GM08714 (cell line): ENCODE results near the gene CTSH.

ENCODE experiments used
- H3K4me3 ChIP-seq: fragments of 200-500 bp; sonication (Bioruptor generic); 2 replicates; pipeline ENCODE4 v1.5.1; 2014; ENCODE audit warnings: mild to moderate bottlenecking, low read length, inconsistent platforms
- ZNF274 ChIP-seq: IDR thresholded peaks from 2 replicates; pipeline ENCODE4 v1.6.1; 2012; ENCODE audit warnings: mild to moderate bottlenecking, low read depth, low read length

The CTSH gene

GRCh38 chr15:78968114-78968513 lies 23.3 kb upstream of the CTSH start:
- no peak overlapping the region for H3K4me3 ChIP-seq
- TF ChIP-seq ZNF274: no peak

GRCh38 chr15:78960308-78960707 lies 15.5 kb upstream of the CTSH start:
- TF ChIP-seq ZNF274: no peak
- H3K4me3 ChIP-seq: no peak overlapping the region

- TF ChIP-seq ZNF274: no peak
- no peak overlapping the region for H3K4me3 ChIP-seq
These were observed 14.5 kb upstream of the CTSH start for GRCh38 chr15:78959360-78959759.

- no peak overlapping the region for H3K4me3 ChIP-seq
- TF ChIP-seq ZNF274: no peak
These were observed 12.7 kb upstream of the CTSH start for GRCh38 chr15:78957416-78958093.

- no peak for TF ChIP-seq ZNF274
- no peak overlapping the region for H3K4me3 ChIP-seq
These were observed 12.1 kb upstream of the CTSH start for GRCh38 chr15:78956937-78957336.

- TF ChIP-seq ZNF274: no peak
- H3K4me3 ChIP-seq: no peak overlapping the region
These were observed 10.5 kb upstream of the CTSH start for GRCh38 chr15:78955355-78955754.

- no peak overlapping the region for H3K4me3 ChIP-seq
- TF ChIP-seq ZNF274: no peak
These were observed 7.0 kb upstream of the CTSH start for GRCh38 chr15:78951841-78952238.

GRCh38 chr15:78950902-78951840 lies 6.3 kb upstream of the CTSH start:
- no peak overlapping the region for H3K4me3 ChIP-seq
- TF ChIP-seq ZNF274: no peak

- H3K4me3 ChIP-seq: no peak overlapping the region
- TF ChIP-seq ZNF274: no peak
These were observed 5.5 kb upstream of the CTSH start for GRCh38 chr15:78950343-78950742.

- TF ChIP-seq ZNF274: no peak
These were observed 4.6 kb upstream of the CTSH start for GRCh38 chr15:78949461-78949860.

GRCh38 chr15:78947506-78947905 lies 2.7 kb upstream of the CTSH start:
- H3K4me3 ChIP-seq: no peak overlapping the region
- TF ChIP-seq ZNF274: no peak

More at GRCh38 chr15:78949461-78949860, 4.6 kb upstream of the CTSH start:
- no peak overlapping the region for H3K4me3 ChIP-seq

GRCh38 chr15:78946493-78946892 lies 1.6 kb upstream of the CTSH start:
- TF ChIP-seq ZNF274: no peak
- no peak overlapping the region for H3K4me3 ChIP-seq

- peak overlapping the region; percentile 71 for H3K4me3 ChIP-seq
- no peak for TF ChIP-seq ZNF274
These were observed 632 bp downstream of the CTSH start for GRCh38 chr15:78944202-78944625.

GRCh38 chr15:78943692-78944091 lies 1.2 kb downstream of the CTSH start:
- H3K4me3 ChIP-seq: peak overlapping the region; percentile 71
- TF ChIP-seq ZNF274: no peak

- peak overlapping the region; percentile 71 for H3K4me3 ChIP-seq
- TF ChIP-seq ZNF274: no peak
These were observed 2.1 kb downstream of the CTSH start for GRCh38 chr15:78942741-78943140.
